ENCODE data around the gene USP13.
A peak's percentile ranks its signal among the peaks of the same experiment; 100 is the strongest.
"Not testable (repeated sequence)": the region's sequence is repeated elsewhere in the genome, so short reads cannot be mapped to it uniquely, and the experiment has no call there.

Gene USP13

GRCh38 chr3:179643837-179644236 lies 9.0 kb upstream of the USP13 start:
- H3K9me3 Mint-ChIP-seq, H3K27me3 Mint-ChIP-seq, DNase-seq, ATAC-seq, H3K27ac Mint-ChIP-seq, H3K4me3 Mint-ChIP-seq, H3K4me1 Mint-ChIP-seq: not testable (repeated sequence)

- DNase-seq = no peak
- Mint-ChIP-seq H3K4me3 (no peak overlapping the region), H3K27me3 (no peaks in the 10 kb centered on the region), H3K27ac (no peak overlapping the region), H3K9me3 (no peaks in the 10 kb centered on the region), H3K4me1 (peaks cover 10% of the 10 kb centered on the region)
- no peak for ATAC-seq
Observed at GRCh38 chr3:179646177-179646576, 6.7 kb upstream of the USP13 start.

DNA sequence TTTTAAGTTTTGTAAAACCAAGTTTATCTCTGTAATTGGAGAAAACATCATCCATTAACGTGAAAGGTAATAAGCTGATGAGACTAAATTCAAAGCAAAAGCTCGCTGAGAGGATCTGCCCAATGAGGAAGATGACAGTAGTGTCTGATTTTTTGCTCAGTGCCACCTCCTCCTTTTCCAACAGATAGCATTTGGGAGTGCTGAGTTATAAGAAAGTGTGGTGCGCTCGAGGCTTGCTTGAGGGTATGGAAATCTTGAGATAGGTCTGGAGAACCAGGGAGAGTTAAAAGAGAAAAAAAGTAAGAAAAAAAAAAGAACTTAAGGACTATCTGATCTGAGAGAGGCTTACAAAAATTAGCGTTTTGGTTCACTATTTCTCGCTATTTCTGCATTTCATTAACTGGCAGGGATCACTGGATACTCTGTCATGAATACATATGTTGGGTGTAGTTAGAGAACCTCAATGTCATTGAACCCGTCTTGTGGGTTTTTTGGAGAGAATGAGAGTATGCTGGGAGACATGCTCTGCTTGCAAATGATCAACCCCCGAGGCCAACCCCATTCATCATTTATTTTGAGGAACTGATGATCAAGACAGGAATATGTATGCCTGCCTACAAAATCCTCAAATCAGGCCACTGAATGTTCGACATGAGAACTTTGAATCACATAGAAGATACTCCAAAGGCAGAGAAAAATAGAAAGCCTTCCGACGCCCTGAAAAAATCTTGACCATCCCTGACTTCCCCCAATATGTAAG lies 973 bp upstream of the USP13 start:
- peak overlapping the region; percentile 59 to 63 for H3K4me3 Mint-ChIP-seq
- DNase-seq (no peak), ATAC-seq (no peak)
- peaks cover 11% of the 10 kb centered on the region for H3K27me3 Mint-ChIP-seq
- peaks cover 40% of the 10 kb centered on the region for H3K4me1 Mint-ChIP-seq
- no peak overlapping the region for H3K27ac Mint-ChIP-seq
- no peaks in the 10 kb centered on the region for H3K9me3 Mint-ChIP-seq

DNA sequence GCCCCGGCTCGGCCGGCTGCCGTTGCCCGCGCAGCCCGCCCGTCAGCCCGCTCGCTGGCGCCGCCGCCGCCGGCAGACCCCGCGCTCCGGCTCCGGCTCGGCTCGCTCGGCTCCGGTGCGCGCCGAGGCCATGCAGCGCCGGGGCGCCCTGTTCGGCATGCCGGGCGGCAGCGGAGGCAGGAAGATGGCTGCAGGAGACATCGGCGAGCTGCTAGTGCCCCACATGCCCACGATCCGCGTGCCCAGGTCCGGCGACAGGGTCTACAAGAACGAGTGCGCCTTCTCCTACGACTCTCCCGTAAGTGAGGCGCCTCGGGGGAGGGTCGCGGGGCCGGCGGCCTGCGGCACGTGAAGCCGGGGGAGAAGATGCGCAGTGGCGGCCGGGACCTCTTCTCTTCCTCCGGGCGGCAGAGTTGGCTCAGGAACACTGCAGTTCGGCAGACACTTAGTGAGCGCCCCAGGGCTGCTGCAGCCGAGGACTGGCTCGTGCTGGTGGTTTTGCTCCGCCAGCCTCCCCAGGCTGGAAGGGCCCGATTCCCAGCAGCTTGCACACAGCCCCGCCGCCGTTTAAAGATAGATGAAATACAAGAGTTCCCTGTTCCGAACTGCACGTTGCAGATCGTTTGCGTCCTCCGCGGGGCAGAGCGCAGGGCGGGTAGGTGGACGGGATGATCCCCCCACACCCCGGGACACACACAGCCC lies 407 bp downstream of the USP13 start:
- peak overlapping the region; percentile 84 to 92 for H3K4me3 Mint-ChIP-seq
- peaks cover 11% of the 10 kb centered on the region for H3K27me3 Mint-ChIP-seq
- no peaks in the 10 kb centered on the region for H3K9me3 Mint-ChIP-seq
- peaks cover 42% of the 10 kb centered on the region for H3K4me1 Mint-ChIP-seq
- peak; percentile 67 to 71 for DNase-seq
- H3K27ac Mint-ChIP-seq = peak overlapping the region; percentile 8 to 95
- peak; percentile 78 for ATAC-seq

GRCh38 chr3:179655236-179655635 lies 2.4 kb downstream of the USP13 start:
- DNase-seq (no peak), ATAC-seq (no peak)
- Mint-ChIP-seq H3K27me3 (peaks cover 11% of the 10 kb centered on the region), H3K4me3 (peak overlapping the region in 1 of 2 donors; percentile 41), H3K27ac (no peak overlapping the region), H3K4me1 (peaks cover 48% of the 10 kb centered on the region), H3K9me3 (no peaks in the 10 kb centered on the region)

DNA sequence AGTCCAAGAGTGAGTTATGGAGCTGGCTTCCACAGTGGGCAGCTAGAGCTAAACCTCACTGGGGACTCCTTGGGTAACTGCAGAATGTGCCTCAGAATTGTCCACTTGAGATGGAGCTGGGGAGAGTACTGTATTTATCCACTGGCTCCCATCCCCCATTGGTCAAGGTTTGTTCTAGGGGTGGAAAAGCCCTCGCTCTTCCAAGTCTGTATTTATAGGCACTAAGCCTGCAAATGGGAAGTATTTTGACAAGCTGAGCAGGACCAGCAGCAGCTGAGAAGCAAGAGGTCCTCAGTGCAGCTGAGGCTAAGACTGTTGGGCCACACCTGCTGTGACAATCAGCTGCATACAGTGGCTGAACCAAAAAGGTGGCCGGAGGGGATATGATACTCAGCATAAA lies 5.8 kb downstream of the USP13 start:
- no peak overlapping the region for H3K4me3 Mint-ChIP-seq
- H3K4me1 Mint-ChIP-seq = peaks cover 33% of the 10 kb centered on the region
- no peaks in the 10 kb centered on the region for H3K27me3 Mint-ChIP-seq
- H3K27ac Mint-ChIP-seq = no peak overlapping the region
- ATAC-seq (no peak), DNase-seq (no peak)
- no peaks in the 10 kb centered on the region for H3K9me3 Mint-ChIP-seq

- Mint-ChIP-seq H3K4me1 (peaks cover 14% of the 10 kb centered on the region), H3K9me3 (no peaks in the 10 kb centered on the region), H3K27ac (no peak overlapping the region), H3K27me3 (no peaks in the 10 kb centered on the region), H3K4me3 (no peak overlapping the region)
- ATAC-seq = no peak
- no peak for DNase-seq
Observed at GRCh38 chr3:179660872-179661271, 8.0 kb downstream of the USP13 start.

GRCh38 chr3:179661777-179662176 lies 8.9 kb downstream of the USP13 start:
- no peak for DNase-seq
- Mint-ChIP-seq H3K4me1 (peaks cover 9% of the 10 kb centered on the region), H3K27ac (peak overlapping the region in 1 of 2 donors; percentile 30), H3K9me3 (no peaks in the 10 kb centered on the region), H3K4me3 (no peak overlapping the region), H3K27me3 (no peaks in the 10 kb centered on the region)
- no peak for ATAC-seq

DNA sequence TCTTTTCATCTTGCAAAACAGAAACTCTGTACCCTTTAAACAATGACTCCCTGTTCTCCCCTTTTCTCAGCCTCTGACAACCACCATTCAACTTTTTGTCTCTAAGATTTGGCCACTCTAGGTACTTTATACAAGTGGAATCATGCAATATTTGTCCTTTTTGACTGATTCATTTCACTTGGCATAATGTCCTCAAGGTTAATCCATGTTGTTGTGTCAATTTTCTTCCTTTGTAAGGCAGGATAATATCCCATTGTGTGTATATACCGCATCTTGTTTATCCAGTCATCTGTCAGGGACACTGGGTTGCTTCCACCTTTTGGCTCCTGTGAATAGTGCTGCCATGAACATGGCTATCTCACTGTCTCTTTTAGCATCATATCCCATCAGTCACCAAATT lies 10.3 kb downstream of the USP13 start:
- Mint-ChIP-seq H3K27me3 (no peaks in the 10 kb centered on the region), H3K9me3 (no peaks in the 10 kb centered on the region), H3K27ac (peak overlapping the region in 1 of 2 donors; percentile 49), H3K4me3 (no peak overlapping the region), H3K4me1 (peaks cover 6% of the 10 kb centered on the region)
- ATAC-seq (no peak), DNase-seq (no peak)

DNA sequence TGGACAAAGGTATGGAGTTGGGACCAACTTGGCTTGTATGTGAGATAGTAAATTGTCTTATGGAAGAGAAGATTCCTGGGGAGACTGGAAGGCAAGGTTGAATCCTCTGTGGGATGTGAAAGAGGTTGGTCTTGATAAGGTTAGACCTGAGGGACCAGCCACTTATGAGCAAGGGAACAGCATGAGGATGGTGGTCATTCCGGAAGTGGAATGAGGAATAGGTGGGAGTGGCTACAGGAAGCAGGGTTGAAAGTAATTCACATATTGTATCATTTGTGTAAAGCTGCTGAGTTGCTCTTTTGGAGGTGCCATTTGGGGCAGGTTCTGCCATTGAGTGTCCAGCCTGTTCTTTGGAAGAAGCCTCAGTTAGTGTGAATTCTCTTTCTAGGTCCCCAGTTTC lies 13.2 kb downstream of the USP13 start:
- no peaks in the 10 kb centered on the region for H3K4me1 Mint-ChIP-seq
- no peak for DNase-seq
- no peak overlapping the region for H3K27ac Mint-ChIP-seq
- no peaks in the 10 kb centered on the region for H3K27me3 Mint-ChIP-seq
- no peak for ATAC-seq
- H3K4me3 Mint-ChIP-seq = no peak overlapping the region
- no peaks in the 10 kb centered on the region for H3K9me3 Mint-ChIP-seq

- no peaks in the 10 kb centered on the region for H3K27me3 Mint-ChIP-seq
- no peak overlapping the region for H3K4me3 Mint-ChIP-seq
- no peak for DNase-seq
- no peaks in the 10 kb centered on the region for H3K9me3 Mint-ChIP-seq
- ATAC-seq = no peak
- no peak overlapping the region for H3K27ac Mint-ChIP-seq
- no peaks in the 10 kb centered on the region for H3K4me1 Mint-ChIP-seq
Observed at GRCh38 chr3:179666436-179667035, 13.7 kb downstream of the USP13 start.

- no peak overlapping the region for H3K4me3 Mint-ChIP-seq
- H3K27ac Mint-ChIP-seq = no peak overlapping the region
- ATAC-seq (no peak), DNase-seq (no peak)
- no peaks in the 10 kb centered on the region for H3K9me3 Mint-ChIP-seq
- no peaks in the 10 kb centered on the region for H3K27me3 Mint-ChIP-seq
- no peaks in the 10 kb centered on the region for H3K4me1 Mint-ChIP-seq
Observed at GRCh38 chr3:179668429-179668828, 15.6 kb downstream of the USP13 start.

DNA sequence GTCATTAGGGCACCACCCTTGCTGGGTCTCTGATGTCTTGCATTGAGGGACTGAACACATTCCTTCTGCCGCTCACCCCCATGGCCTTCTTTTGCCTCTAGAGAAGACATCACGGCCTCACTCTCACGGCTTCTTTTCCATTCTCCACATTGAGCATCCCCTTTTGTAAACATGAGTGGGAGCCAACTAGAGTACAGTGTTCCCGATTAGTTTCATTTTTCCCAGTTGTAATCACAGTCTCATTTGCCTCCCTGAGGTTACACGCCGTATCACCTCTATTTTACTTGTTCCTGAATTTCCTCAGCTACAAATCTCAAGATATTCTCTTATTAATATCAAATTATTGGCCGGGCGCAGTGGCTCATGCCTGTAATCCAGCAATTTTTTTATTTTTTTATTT lies 17.5 kb downstream of the USP13 start:
- no peaks in the 10 kb centered on the region for H3K4me1 Mint-ChIP-seq
- DNase-seq = no peak
- ATAC-seq = no peak
- no peaks in the 10 kb centered on the region for H3K27me3 Mint-ChIP-seq
- H3K27ac Mint-ChIP-seq = no peak overlapping the region
- H3K4me3 Mint-ChIP-seq = no peak overlapping the region
- H3K9me3 Mint-ChIP-seq = no peaks in the 10 kb centered on the region

GRCh38 chr3:179671309-179671708 lies 18.5 kb downstream of the USP13 start:
- no peak for ATAC-seq
- Mint-ChIP-seq H3K27me3 (no peaks in the 10 kb centered on the region), H3K4me1 (no peaks in the 10 kb centered on the region), H3K4me3 (no peak overlapping the region), H3K9me3 (no peaks in the 10 kb centered on the region), H3K27ac (no peak overlapping the region)
- DNase-seq = no peak

DNA sequence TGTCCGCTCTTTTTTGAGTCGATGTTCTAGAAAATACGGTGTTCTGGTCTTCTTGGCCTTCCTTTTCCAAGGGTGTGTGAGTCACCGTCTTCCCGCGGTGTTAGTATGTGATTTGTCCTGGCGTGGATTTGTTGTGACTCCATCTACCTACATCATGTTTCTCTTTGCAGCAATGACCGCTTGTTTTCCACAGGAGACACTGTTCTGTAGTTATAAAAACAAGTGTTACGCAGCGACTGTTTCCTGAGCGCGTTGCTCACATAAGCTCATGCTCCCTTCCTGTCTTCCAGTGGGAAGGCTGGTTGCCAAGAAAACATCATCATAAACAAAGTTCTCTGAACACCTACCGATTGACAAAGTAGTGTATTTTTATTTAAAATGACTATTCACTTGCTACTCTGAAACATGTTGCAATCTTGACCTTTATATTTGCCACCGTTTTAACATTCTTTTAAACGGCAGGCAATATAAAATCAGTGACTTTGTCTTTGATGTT lies 19.0 kb downstream of the USP13 start:
- H3K9me3 Mint-ChIP-seq = no peaks in the 10 kb centered on the region
- H3K4me3 Mint-ChIP-seq = no peak overlapping the region
- no peak overlapping the region for H3K27ac Mint-ChIP-seq
- no peak for ATAC-seq
- no peaks in the 10 kb centered on the region for H3K4me1 Mint-ChIP-seq
- no peaks in the 10 kb centered on the region for H3K27me3 Mint-ChIP-seq
- no peak for DNase-seq

DNA sequence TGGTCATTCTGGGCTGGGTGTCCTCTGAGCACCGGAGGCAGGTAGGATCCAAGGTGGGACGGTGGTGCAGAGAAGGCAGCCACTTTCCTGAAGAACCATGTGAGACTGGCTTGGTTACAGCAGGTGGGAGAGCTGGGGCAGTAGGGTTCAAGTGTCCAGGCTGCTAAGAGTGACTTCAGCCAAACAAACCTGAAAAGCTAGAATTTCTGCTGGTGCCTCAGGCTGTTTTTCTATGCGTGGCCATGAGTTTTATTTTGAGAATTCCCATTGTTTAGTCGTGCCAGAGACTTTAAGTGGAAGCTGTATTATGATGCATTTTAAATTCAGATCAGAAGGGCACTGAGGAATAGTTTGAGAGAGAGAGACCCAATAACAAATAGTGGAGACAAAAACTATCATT lies 20.1 kb downstream of the USP13 start:
- no peak for ATAC-seq
- no peak overlapping the region for H3K27ac Mint-ChIP-seq
- DNase-seq = no peak
- no peaks in the 10 kb centered on the region for H3K4me1 Mint-ChIP-seq
- no peaks in the 10 kb centered on the region for H3K27me3 Mint-ChIP-seq
- H3K9me3 Mint-ChIP-seq = no peaks in the 10 kb centered on the region
- no peak overlapping the region for H3K4me3 Mint-ChIP-seq

Data from stimulated activated naive CD8-positive, alpha-beta T cell treated with anti-CD3 and anti-CD28 coated beads, Interleukin-15, amount 100 ng/mL, for 72 hours (primary cell).